Activated T-cell treated with anti-CD3 and anti-CD28 coated beads, Interleukin-2, amount 50 U/mL, for 4 hours (primary cell): ENCODE results near the gene RCOR1. TPM values are rescaled to one million over a fixed set of nuclear protein-coding genes. Genes with fewer than 3 reads are reported as not detected.

Experiments
- ATAC-seq, 2 donors: fragments of 200-7000 bp; cut with Tn5 transposase; one replicate each; pipeline ENCODE4 v1.10.0; 2021
- DNase-seq: peaks from one replicate; pipeline ENCODE4 v3.0.0-alpha.2; 2020
- H3K27me3 Mint-ChIP-seq: one replicate; pipeline ENCODE4 v1.8.0; 2021; ENCODE audit warnings: low read depth, mixed read lengths
- H3K36me3 Mint-ChIP-seq: one replicate; pipeline ENCODE4 v1.8.0; 2022; ENCODE audit warnings: mixed read lengths; ENCODE audit not compliant: insufficient read depth
- H3K4me1 Mint-ChIP-seq: one replicate; pipeline ENCODE4 v1.8.0; 2021; ENCODE audit warnings: low read depth, mixed read lengths
- H3K4me3 Mint-ChIP-seq: one replicate; pipeline ENCODE4 v1.8.0; 2021; ENCODE audit warnings: mild to moderate bottlenecking, moderate library complexity, mixed read lengths
- H3K9me3 Mint-ChIP-seq: one replicate; pipeline ENCODE4 v1.8.0; 2021; ENCODE audit warnings: mixed read lengths
- total RNA-seq, 3 donors: library from RNA; stranded (reverse); gene quantifications; one replicate each; pipeline ENCODE4 v1.2.1, GENCODE V29; 2021

RCOR1 gene
- total RNA-seq, 3 donors from 2014 or later, result 12.5 to 14.7 (median 13.9) TPM

DNA sequence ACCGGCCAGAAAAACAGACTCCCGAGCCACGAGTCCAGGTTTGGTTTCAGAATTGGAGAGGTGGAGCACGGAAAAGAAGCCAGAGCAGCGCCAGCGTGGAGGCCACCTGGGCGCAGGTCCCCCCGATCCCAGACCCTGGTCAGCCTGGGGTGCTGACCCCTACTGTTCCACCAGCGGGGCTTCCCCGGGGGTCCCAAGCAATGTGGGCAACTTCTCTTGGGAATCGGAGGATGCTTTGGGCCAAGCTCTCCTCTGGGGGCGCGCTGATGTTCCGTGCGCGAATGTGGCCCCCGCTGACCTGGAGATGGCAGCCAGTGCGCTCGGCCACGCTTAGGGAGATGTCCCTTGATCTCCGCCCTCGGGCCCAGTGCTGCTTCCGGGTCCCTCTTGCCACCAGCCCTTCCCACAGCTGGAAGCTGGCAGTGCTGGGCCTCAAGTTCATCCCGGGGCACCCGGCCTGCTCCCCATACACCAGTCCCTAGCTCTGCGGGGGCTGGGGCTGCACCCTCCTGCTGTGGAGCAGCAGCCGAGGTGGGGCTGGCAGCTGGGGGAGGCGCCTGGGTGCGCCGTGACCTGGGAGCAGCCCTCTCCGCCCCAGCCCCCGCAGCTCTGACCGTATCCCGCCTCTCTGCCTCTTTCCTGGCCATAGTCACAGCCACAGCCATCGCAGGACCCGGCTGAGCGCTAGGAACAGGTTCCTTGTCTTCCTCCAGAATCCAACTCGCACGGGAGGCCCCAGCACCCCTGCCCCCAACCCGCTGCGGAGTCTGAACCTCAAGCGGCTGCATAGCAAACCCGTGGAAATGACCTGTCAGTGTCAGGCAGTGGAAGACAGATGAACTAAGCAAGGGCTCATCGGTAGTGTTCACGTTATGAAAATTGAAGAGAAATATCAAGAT, 91.2 kb downstream of the RCOR1 start:
- H3K27me3 Mint-ChIP-seq, result no peaks in the 10 kb centered on the region
- DNase-seq (no peak), ATAC-seq (no peak)
- H3K4me1 Mint-ChIP-seq, result peaks cover 10% of the 10 kb centered on the region
- no peaks in the 10 kb centered on the region for H3K9me3 Mint-ChIP-seq
- H3K4me3 Mint-ChIP-seq, result no peak overlapping the region
- peaks cover 9% of the 10 kb centered on the region for H3K36me3 Mint-ChIP-seq

DNA sequence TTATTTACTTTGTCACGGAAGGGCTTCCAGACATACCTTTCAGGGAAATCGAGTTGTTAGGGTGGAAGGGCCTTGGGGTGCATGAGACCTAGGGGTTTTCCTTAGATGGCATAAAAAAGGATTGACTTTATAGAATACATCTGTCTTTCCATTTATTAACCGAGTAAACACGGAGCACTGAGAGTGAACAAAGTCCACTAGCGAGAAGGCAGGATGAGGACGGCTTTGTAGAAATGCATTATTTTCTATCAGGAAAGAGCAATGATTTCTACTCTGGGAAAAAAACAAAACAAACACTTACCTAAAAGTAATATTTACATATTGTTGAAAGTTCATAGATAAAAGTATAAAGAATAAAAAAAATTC, 91.8 kb downstream of the RCOR1 start:
- DNase-seq, result no peak
- H3K4me1 Mint-ChIP-seq, result peaks cover 15% of the 10 kb centered on the region
- H3K27me3 Mint-ChIP-seq, result no peaks in the 10 kb centered on the region
- no peak for ATAC-seq
- H3K36me3 Mint-ChIP-seq, result peaks cover 9% of the 10 kb centered on the region
- H3K4me3 Mint-ChIP-seq, result no peak overlapping the region
- no peaks in the 10 kb centered on the region for H3K9me3 Mint-ChIP-seq

DNA sequence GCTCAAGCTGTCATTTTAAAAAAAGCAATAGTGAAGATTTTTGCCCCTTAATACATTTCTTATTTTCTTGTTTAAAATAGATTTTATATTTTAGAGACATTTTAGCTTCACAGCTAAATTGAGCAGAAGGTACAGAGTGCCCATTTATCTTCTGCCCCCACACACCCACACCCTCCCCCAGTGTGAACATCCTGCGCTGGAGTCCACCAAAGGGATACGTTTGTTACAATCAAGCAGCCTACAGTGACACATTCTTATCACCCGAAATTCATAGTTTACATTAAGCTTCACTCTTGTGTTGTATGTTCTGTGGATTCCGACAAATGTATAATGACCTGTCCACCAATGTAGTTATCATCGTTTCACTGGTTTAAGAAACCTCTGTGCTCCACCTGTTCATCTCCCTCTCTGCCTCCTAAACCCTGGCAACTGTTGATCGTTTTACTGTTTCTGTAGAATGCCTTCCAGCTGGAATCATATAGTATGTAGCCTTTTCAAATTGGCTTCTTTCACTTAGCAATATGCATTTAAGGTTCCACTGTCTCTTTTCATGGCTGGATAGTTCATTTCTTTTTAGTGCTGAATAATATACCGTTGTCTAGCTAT, 93.8 kb downstream of the RCOR1 start:
- H3K27me3 Mint-ChIP-seq, result no peaks in the 10 kb centered on the region
- peaks cover 9% of the 10 kb centered on the region for H3K36me3 Mint-ChIP-seq
- no peaks in the 10 kb centered on the region for H3K9me3 Mint-ChIP-seq
- DNase-seq (no peak), ATAC-seq (no peak)
- no peak overlapping the region for H3K4me3 Mint-ChIP-seq
- peaks cover 16% of the 10 kb centered on the region for H3K4me1 Mint-ChIP-seq

DNA sequence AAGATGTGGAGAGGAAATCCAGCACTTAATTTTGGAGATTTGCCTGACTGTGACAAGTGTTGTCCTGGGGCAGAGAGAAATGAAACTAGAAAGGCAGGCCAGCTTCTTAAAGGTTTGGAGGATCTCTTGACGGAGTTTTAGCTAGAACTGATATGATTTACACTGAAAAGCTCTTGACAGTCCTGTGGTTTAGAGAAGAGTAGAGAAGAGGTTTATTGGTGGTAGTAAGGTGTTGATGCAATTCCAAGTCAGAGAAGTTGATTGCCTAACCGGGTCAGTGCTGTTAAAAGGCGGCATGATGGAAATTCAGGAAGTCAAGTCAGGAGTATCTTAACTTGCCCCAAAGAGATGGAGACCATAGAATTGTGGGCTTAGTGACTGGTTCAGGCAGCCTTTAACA, 95.8 kb downstream of the RCOR1 start:
- Mint-ChIP-seq H3K4me1 (peaks cover 16% of the 10 kb centered on the region), H3K4me3 (no peak overlapping the region), H3K27me3 (no peaks in the 10 kb centered on the region), H3K9me3 (no peaks in the 10 kb centered on the region), H3K36me3 (peaks cover 3% of the 10 kb centered on the region)
- DNase-seq, result no peak
- ATAC-seq, result no peak

DNA sequence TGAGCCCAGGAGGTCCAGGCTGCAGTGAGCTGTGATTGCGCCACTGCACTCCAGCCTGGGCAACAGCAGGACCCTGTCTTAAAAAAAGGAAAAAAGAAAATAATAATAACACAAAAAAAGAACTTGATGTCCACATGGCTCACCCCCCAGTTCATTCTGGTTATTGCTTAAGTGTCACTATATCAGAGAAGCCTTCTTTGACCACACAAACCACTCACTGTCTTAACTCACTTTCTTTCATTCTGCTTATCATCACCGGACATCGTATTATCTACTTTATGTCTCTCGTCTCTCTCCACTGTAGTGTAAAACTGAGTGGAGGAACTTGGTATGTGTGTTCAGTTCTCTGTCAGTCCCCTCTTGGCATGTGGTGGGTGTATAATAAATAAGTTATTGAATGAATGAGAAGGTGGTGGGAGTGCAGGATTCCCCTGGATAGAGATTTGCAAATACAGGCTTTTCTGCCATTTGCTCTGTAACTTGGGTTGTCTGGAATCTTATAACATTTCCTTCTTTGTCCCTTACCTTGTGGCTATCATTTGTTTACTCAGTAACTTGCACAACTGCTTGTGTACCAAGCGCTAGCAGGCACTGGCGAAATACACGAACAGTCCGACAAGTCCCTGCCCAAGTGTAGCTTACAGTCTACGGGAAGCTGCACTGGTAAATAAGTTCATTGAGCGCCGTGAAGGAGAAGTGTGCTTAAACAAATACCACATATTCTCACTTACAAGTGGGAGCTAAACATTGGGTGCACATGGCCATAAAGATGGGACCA, 98.2 kb downstream of the RCOR1 start:
- H3K27me3 Mint-ChIP-seq, result no peaks in the 10 kb centered on the region
- no peak for ATAC-seq
- no peak for DNase-seq
- no peak overlapping the region for H3K4me3 Mint-ChIP-seq
- peaks cover 23% of the 10 kb centered on the region for H3K4me1 Mint-ChIP-seq
- H3K36me3 Mint-ChIP-seq, result no peaks in the 10 kb centered on the region
- H3K9me3 Mint-ChIP-seq, result no peaks in the 10 kb centered on the region

DNA sequence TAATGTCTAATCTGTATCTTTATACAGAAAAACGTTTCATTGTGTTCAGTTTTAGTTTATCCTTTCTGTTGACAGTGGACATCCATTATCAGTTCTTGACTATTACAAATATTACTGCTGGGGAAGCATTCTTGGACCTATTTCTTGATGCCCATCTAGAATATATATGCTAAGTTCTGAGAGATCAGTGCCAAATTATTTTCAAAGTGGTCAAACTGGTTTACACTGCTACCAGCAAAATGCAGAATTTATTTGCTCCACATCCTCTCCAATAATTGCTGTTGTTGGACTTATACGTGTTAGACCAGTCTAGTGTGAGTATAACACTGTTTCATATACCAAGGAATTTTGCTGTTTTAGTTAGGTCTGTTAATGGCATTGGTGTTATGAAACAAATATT, 99.3 kb downstream of the RCOR1 start:
- H3K9me3 Mint-ChIP-seq, result no peaks in the 10 kb centered on the region

DNA sequence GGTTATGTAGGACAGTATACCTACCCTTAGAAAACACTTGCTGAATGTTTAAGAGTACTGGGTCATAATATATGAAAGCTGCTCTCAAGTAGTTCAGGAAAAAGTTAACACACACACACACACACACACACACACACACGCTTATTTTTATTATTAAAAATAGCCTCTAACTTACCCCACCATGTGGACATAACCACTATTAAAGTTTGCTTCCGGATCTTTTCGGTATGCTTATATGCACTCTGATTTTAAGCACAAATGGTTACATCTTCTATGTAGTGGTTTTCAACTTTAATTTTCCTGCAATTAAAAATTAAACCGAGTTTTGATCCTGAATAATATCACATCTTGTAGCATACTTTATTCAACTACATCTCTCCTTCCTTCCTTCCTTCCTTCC, 99.9 kb downstream of the RCOR1 start:
- no peak for DNase-seq
- Mint-ChIP-seq H3K36me3 (no peaks in the 10 kb centered on the region), H3K27me3 (no peaks in the 10 kb centered on the region), H3K4me3 (no peak overlapping the region), H3K4me1 (peaks cover 36% of the 10 kb centered on the region), H3K9me3 (no peaks in the 10 kb centered on the region)
- no peak for ATAC-seq

More for the DNA sequence above, 99.3 kb downstream of the RCOR1 start:
- H3K4me1 Mint-ChIP-seq, result peaks cover 30% of the 10 kb centered on the region
- DNase-seq, result no peak
- no peaks in the 10 kb centered on the region for H3K36me3 Mint-ChIP-seq
- H3K4me3 Mint-ChIP-seq, result no peak overlapping the region
- no peak for ATAC-seq
- H3K27me3 Mint-ChIP-seq, result no peaks in the 10 kb centered on the region

DNA sequence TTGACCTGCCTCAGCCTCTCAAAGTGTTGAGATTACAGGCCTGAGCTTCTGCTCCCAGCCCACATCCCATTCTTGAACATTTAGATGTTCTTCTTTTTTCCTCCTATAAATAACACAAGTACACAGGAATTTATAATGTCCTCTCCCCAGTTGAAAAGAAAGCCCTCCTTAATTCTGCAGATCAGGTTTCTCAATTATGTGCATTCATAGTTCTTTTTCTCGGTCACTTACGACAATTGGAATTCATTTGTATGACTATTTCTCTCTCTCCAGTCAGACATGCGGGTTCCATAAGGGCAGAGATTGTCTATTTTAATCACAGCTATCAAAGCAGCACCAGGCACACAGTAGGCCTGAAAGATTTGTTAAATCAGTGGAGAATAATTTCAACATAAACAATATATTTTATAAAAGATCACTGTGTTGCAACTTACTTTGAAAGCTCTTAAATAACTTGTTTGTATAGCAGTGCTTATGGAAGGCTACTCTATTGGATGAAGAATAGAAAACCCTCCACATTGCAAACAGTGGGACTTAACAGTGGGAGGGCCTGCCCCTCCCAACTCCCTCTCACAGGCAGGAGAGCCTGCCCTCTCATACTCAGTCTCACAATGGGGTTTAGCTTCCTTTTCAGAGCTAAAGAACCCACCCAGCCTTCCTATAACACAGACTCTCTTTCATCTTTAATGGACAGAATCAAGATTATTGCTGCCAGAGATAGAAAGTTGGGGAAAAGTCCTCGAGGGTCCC, 100.7 kb downstream of the RCOR1 start:
- ATAC-seq (no peak), DNase-seq (no peak)
- no peaks in the 10 kb centered on the region for H3K9me3 Mint-ChIP-seq
- peaks cover 33% of the 10 kb centered on the region for H3K4me1 Mint-ChIP-seq
- H3K36me3 Mint-ChIP-seq, result no peaks in the 10 kb centered on the region
- no peaks in the 10 kb centered on the region for H3K27me3 Mint-ChIP-seq
- H3K4me3 Mint-ChIP-seq, result no peak overlapping the region

DNA sequence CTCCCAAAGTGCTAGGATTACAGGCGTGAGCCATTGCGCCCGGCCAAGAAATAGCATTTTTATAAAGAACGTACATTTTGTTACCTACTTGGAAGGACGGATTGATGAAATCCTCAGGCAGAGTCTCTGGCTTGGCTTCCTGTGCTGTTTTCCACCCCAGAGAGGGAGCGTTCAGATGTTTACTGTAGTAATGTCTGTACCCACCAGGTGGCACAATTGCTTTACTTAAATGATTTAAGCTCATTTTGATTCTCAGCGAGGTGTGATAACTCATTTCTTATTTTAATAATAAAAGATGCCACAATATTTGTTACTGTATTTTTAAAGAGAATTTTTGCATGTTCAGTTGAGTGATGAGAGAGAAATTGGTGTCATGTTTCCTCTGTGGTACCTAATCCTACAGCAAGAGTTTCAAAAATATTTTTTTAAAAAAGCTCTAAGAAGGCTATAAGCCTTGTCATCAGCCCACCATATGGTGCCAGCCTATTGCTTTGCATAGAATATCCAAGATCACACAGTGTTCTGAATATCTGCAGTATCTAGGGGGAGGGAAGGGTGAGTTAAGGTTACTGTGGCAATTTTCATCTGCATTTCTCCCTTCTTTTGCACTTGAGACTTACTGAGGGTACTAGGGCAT, 102.2 kb downstream of the RCOR1 start:
- Mint-ChIP-seq H3K9me3 (no peaks in the 10 kb centered on the region), H3K4me1 (peaks cover 28% of the 10 kb centered on the region), H3K4me3 (no peak overlapping the region), H3K36me3 (no peaks in the 10 kb centered on the region), H3K27me3 (no peaks in the 10 kb centered on the region)
- ATAC-seq (peak; percentile 58 to 62), DNase-seq (peak; percentile 52)

DNA sequence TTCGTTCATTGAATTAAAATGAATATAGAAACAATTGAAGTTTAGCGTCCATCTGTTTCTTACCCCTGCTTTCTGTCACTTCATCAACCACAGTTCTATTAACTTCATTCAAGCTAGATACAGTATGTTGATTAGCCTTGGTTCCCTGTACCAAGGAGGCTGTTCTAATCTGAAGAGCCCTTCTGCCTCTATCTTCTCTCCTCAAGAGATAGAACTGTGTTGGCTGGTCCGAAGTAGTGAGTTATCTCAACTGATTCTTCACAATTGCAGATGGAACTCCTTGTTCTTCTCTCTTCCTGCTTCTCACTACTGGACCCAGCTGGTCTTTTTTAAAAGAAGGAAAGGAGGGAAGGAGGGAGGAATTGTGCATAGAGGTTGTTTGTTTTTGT, 102.7 kb downstream of the RCOR1 start:
- peaks cover 28% of the 10 kb centered on the region for H3K4me1 Mint-ChIP-seq
- no peak for DNase-seq
- no peaks in the 10 kb centered on the region for H3K9me3 Mint-ChIP-seq
- no peak overlapping the region for H3K4me3 Mint-ChIP-seq
- no peaks in the 10 kb centered on the region for H3K27me3 Mint-ChIP-seq
- no peak for ATAC-seq
- H3K36me3 Mint-ChIP-seq, result no peaks in the 10 kb centered on the region

DNA sequence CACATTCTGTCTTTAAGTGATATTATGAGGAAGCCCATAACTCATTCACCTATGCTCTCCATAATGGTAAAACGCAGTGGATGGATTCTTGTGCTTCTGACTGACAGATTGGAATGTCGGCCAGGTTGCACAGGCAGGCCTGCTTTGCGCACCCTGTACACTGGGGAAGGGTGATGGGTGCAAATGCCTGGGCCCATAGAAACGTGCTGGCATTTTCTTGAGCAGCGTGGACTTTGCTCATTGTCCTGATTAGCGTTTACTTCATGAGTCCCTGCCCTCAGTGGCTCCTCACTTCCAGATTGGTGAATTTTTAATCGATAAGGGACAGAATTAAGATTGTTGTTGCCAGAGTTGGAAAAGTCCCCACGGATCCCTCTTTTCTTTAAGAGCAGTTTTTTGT, 103.9 kb downstream of the RCOR1 start:
- H3K4me1 Mint-ChIP-seq, result peaks cover 26% of the 10 kb centered on the region
- H3K36me3 Mint-ChIP-seq, result peaks cover 3% of the 10 kb centered on the region
- ATAC-seq, result no peak
- H3K4me3 Mint-ChIP-seq, result no peak overlapping the region
- no peak for DNase-seq
- no peaks in the 10 kb centered on the region for H3K27me3 Mint-ChIP-seq
- no peaks in the 10 kb centered on the region for H3K9me3 Mint-ChIP-seq

DNA sequence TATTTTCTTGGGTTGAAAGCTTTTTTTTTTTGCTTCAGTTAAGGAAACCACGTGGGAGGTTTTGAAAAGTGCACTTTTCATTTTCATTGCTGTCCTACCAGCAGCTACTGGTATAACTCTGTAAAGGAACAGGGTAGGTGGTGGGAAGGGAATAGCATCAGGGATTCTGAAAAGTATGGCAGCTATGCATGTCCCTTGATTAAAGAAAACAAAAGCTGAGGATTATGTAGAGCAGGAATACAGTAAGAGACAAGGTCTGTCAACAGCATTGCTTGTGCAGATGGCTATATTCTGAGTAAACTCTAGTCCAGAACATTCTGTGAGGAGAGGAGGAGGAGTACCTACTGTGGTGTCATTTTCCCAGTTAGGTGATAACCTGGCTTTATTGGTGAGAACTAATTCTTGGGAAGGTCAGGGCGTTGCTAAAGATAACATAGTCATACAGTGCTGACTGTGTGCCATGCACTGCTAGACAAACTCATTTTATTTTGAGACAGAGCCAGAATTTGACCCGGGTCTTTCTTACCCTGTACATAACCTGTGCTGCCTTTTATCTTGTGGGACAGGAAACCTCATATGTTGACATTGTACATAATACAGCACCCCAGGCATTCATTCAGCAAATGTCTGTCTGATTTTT, 104.5 kb downstream of the RCOR1 start:
- H3K27me3 Mint-ChIP-seq, result no peaks in the 10 kb centered on the region
- peaks cover 26% of the 10 kb centered on the region for H3K4me1 Mint-ChIP-seq
- ATAC-seq, result no peak
- H3K36me3 Mint-ChIP-seq, result peaks cover 5% of the 10 kb centered on the region
- no peaks in the 10 kb centered on the region for H3K9me3 Mint-ChIP-seq
- DNase-seq, result no peak
- H3K4me3 Mint-ChIP-seq, result no peak overlapping the region

DNA sequence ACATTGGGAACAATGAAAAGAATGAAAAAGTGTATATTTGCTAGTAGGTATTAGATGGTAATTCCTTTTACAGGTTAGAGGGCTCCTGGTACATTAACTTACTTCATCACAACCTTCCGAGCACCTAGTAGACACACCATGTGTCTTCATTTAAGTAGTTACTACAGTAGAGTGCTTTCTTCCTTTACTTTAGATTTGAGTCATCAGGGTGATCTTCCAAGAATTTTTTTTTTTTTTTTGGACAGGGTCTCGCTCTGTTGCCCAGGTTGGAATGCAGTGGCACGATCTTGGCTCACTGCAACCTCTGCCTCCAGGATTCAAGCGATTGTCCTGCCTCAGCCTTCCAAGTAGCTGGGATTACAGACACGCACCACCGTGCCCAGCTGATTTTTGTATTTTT, 105.1 kb downstream of the RCOR1 start:
- H3K27me3 Mint-ChIP-seq, result no peaks in the 10 kb centered on the region
- H3K36me3 Mint-ChIP-seq, result peaks cover 8% of the 10 kb centered on the region
- no peak overlapping the region for H3K4me3 Mint-ChIP-seq
- H3K9me3 Mint-ChIP-seq, result no peaks in the 10 kb centered on the region
- no peak for ATAC-seq
- no peak for DNase-seq
- H3K4me1 Mint-ChIP-seq, result peaks cover 26% of the 10 kb centered on the region
